SK-N-SH treated with all-trans-retinoic acid at 6 μM for 48 hours (cell line): ENCODE results near the gene DEAF1.

Experiments used
- ESRRG ChIP-seq: fragments of 250-450 bp; sonication (Bioruptor Pico); IDR thresholded peaks from 2 replicates; pipeline ENCODE4 v1.6.1; 2021; ENCODE audit warnings: mild to moderate bottlenecking
- ZFP3 ChIP-seq: fragments of 250-450 bp; sonication (Bioruptor Pico); IDR thresholded peaks from 2 replicates; pipeline ENCODE4 v1.5.0; 2020; ENCODE audit warnings: mild to moderate bottlenecking, moderate library complexity
- TF ChIP-seq, protein P1 (sequence below): fragments of 250-450 bp; sonication (Bioruptor Pico); IDR thresholded peaks from 2 replicates; pipeline ENCODE4 v1.8.0; 2020; ENCODE audit warnings: mild to moderate bottlenecking, moderate library complexity, borderline replicate concordance

DNA sequence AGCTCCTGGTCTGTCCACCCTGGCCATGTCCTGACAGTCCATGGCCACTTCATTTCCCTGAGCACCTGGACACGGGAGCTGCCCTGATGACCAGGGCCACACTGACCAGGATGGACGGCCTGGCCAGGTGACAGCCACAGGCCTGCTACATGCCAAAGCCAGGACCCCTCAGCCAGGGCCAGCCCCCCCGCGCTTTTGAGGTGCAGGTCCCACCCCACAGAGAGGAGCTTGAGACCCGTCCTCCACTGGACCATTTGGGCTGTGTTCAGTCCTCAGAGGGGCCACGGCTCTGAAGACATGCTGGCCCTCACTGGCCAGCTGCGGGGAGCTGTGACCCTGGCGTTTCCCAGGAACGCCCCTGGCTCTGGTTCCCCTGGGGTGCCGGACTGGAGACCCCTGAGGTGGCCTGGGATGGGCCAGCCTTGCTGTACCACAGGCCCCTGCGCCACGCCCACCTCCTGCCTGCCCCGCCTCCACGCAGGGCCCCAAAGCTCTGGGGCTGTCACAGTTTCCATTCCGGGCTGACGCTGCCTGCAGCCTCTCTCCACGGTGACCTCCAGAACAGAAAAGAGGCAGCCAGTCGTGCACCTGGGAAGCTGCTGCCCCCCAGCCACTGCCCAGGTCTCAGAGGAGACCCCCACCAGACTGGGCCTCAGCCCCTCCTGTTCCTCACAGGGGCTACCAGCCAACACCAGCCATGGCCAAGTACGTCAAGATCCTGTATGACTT, 29.2 kb upstream of the DEAF1 start:
- TF ChIP-seq ESRRG = no peak
- TF ChIP-seq, protein P1, sequence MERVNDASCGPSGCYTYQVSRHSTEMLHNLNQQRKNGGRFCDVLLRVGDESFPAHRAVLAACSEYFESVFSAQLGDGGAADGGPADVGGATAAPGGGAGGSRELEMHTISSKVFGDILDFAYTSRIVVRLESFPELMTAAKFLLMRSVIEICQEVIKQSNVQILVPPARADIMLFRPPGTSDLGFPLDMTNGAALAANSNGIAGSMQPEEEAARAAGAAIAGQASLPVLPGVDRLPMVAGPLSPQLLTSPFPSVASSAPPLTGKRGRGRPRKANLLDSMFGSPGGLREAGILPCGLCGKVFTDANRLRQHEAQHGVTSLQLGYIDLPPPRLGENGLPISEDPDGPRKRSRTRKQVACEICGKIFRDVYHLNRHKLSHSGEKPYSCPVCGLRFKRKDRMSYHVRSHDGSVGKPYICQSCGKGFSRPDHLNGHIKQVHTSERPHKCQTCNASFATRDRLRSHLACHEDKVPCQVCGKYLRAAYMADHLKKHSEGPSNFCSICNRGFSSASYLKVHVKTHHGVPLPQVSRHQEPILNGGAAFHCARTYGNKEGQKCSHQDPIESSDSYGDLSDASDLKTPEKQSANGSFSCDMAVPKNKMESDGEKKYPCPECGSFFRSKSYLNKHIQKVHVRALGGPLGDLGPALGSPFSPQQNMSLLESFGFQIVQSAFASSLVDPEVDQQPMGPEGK (CRISPR knock-in tag) = no peak
- TF ChIP-seq ZFP3 (CRISPR knock-in tag) = no peak
